ENCODE measurements around the gene CARS2. TPM values are rescaled to one million over a fixed set of nuclear protein-coding genes. Genes with fewer than 3 reads are reported as not detected.

Gene CARS2
- total and polyA plus RNA-seq, 2 donors (not counting 3 experiments of a cell fraction or from before 2014, with no cell fraction given) = 42.0 to 51.2 TPM

GRCh38 chr13:110629735-110630134 is 76.2 kb downstream of the CARS2 start:
- BruUV-seq (replicated peaks) = no TSS peak
- no peak for DNase-seq (ENCODE audit: low read depth, low spot score)
- TF ChIP-seq CTCF (IDR thresholded peaks at IDR 0.05; ENCODE audit: extremely low read depth in 1 of 2, insufficient read depth in 1 of 2, low read depth in 1 of 2, low read length in 2 of 2) = no peak
- TF ChIP-seq GATA2 (IDR thresholded peaks at IDR 0.05; ENCODE audit: insufficient read depth, insufficient read length, low read depth, low read length) = no peak
- TF ChIP-seq MAX (IDR thresholded peaks at IDR 0.05; ENCODE audit: insufficient read depth, insufficient read length) = no peak
- TF ChIP-seq MYC (IDR thresholded peaks at IDR 0.05; ENCODE audit: low read depth, low read length) = no peak
- TF ChIP-seq POLR2AphosphoS5 (IDR thresholded peaks at IDR 0.05; ENCODE audit: insufficient read depth, low read depth, low read length) = no peak
- TF ChIP-seq EZH2 (IDR thresholded peaks at IDR 0.05; ENCODE audit: borderline replicate concordance, low read depth, low read length, severe bottlenecking) = no peak
- no peak for TF ChIP-seq FOS (IDR thresholded peaks at IDR 0.05; ENCODE audit: borderline replicate concordance, insufficient read depth, low read length)
- no peak for TF ChIP-seq JUN (IDR thresholded peaks at IDR 0.05; ENCODE audit: borderline replicate concordance, insufficient read depth, insufficient read length, low read depth)
- no peak overlapping the region for H3K9ac ChIP-seq (replicated peaks; ENCODE audit: extremely low read depth, insufficient read depth, low read length)
- H3K79me2 ChIP-seq (ENCODE audit: control insufficient read depth, insufficient read depth, low read length) = peaks cover 58% of the 10 kb centered on the region
- no peak overlapping the region for H3K27ac ChIP-seq (ENCODE audit: insufficient read depth, low read depth, low read length)
- peaks cover 9 to 30% of the 10 kb centered on the region in 2 experiments for H3K36me3 ChIP-seq (ENCODE audit: control insufficient read depth in 2 of 2, extremely low read depth in 1 of 2, insufficient read depth in 2 of 2, low read length in 2 of 2)
- H4K20me1 ChIP-seq (replicated peaks; ENCODE audit: control insufficient read depth, extremely low read depth, insufficient read depth, low read length) = no peaks in the 10 kb centered on the region
- no peak overlapping the region for H3K4me3 ChIP-seq (replicated peaks in 1 of 3; ENCODE audit: insufficient read depth in 1 of 3, low read depth in 1 of 3, low read length in 3 of 3)
- intact Hi-C loops (cut with micrococcal nuclease) (no loop called here), dilution Hi-C loops (cut with MboI; ENCODE audit: extremely low pct_ligation_motif_present, low sequenced_read_pairs) (no loop called here)
- no peaks in the 10 kb centered on the region for H3K4me1 ChIP-seq (ENCODE audit: control insufficient read depth, extremely low read depth, insufficient read depth, low read length)
- H2AFZ ChIP-seq (ENCODE audit: low read depth, low read length) = no peak overlapping the region
- H3K9me1 ChIP-seq (replicated peaks; ENCODE audit: control insufficient read depth, extremely low read depth, insufficient read depth, low read length) = no peaks in the 10 kb centered on the region
- H3K27me3 ChIP-seq (ENCODE audit: control insufficient read depth in 2 of 2, insufficient read depth in 2 of 2, low read length in 2 of 2) = no peaks in the 10 kb centered on the region
- no peaks in the 10 kb centered on the region for H3K9me3 ChIP-seq (replicated peaks; ENCODE audit: control insufficient read depth, insufficient read depth, low read length)
- ChIA-PET POLR2A (no interaction called here), CTCF (interaction anchor here (1.7 kb wide), 1 partner anchor 87 kb away, joined by 4 read pairs; no protein-coding TSS in a partner anchor)
- H3K4me2 ChIP-seq (ENCODE audit: insufficient read depth, low read length) = no peak overlapping the region
- no peak for FAIRE-seq
